Right lobe of liver (tissue), 6 donors: ENCODE data around the gene FNDC3B. TPM values are rescaled to one million over a fixed set of nuclear protein-coding genes. Genes with fewer than 3 reads are reported as not detected.

ENCODE experiments used
- ATAC-seq, 4 donors: fragments of 200-7000 bp; cut with Tn5 transposase; one replicate each; pipeline ENCODE4 v1.9.1; 2020; ENCODE audit warnings: mild to moderate bottlenecking in 4 of 4, moderate library complexity in 4 of 4
- DNase-seq, 3 donors: peaks; one replicate each; pipeline ENCODE4 v3.0.0-alpha.2; 2020
- H3K27ac ChIP-seq, 3 donors: fragments of 200-600 bp; one replicate each; pipeline ENCODE4 v1.8.0; 2022
- H3K27me3 ChIP-seq, 2 donors: fragments of 200-600 bp; one replicate each; pipeline ENCODE4 v1.8.0; 2022
- H3K36me3 ChIP-seq, 4 donors: fragments of 200-600 bp; sonication (generic) in 1 of 4; one replicate each; pipeline versions ENCODE4 v1.5.1 to v1.8.0; 2017 to 2022; ENCODE audit warnings: control low read depth in 1 of 4
- H3K4me1 ChIP-seq, 4 donors: fragments of 200-600 bp; sonication (generic) in 1 of 4; one replicate each; pipeline versions ENCODE4 v1.5.1 to v1.8.0; 2017 to 2022; ENCODE audit warnings: control low read depth in 1 of 4
- H3K4me3 ChIP-seq, 3 donors: fragments of 200-600 bp; one replicate each; pipeline ENCODE4 v1.8.0; 2022
- H3K9me3 ChIP-seq, 4 donors: fragments of 200-600 bp; sonication (generic) in 1 of 4; one replicate each; pipeline versions ENCODE4 v1.5.1 to v1.8.0; 2017 to 2022; ENCODE audit warnings: control low read depth in 1 of 4
- CTCF ChIP-seq, 4 donors: fragments of 200-600 bp in 3 of 4; fragments of 450-650 bp in 1 of 4; IDR thresholded peaks; one replicate each; pipeline versions ENCODE4 v1.5.1 to v1.8.0; 2016 to 2022; ENCODE audit warnings: antibody characterized with exemption in 4 of 4, mild to moderate bottlenecking in 2 of 4
- POLR2A ChIP-seq: fragments of 450-650 bp; IDR thresholded peaks from one replicate; pipeline ENCODE4 v1.6.1; 2017; ENCODE audit warnings: antibody characterized with exemption, mild to moderate bottlenecking
- WGBS: methylation state at CpG from one replicate; pipeline ENCODE4 v1.1.6; 2018; ENCODE audit warnings: low coverage, low lambda C conversion rate; ENCODE audit not compliant: insufficient coverage; ENCODE audit errors: missing lambda C conversion rate; 5-methylcytosine and 5-hydroxymethylcytosine counted together
- intact Hi-C, 2 donors: fragments of 100-400 bp; cut with DNase I; formaldehyde crosslinking; loops; one replicate each; pipeline versions ENCODE4 v1.11.2 to v1.14.1; 2022
- total RNA-seq, 6 experiments: library from RNA; depleted of rRNA in 2 of 6; stranded (reverse); fragments of >200 nt in 2 of 6; fragmentation: NEBNext Ultra II Directional in 3 of 6; extraction: Animal tissue kit (Norgen Biotek cat#: 25700) in 3 of 6; gene quantifications; one replicate each; pipeline versions ENCODE4 v1.1.0 to v1.2.4, GENCODE V29; 2016 to 2023
- donor health status: DM: no; HTN: yes; CAD: no.
- donor health status: DM: no; HTN: no; CAD: no.
- donor health status: DM: no; HTN: no; CAD: no.
- donor health status: DM: no; HTN: yes; CAD: no.
- donor health status: DM: no; HTN: yes; CAD: no.

FNDC3B gene
- total RNA-seq, 6 experiments from 2014 or later = 40.2 to 184 (median 63.5) TPM

- peak; percentile 21 to 48 (median 33) for ATAC-seq
- DNase-seq = peak; percentile 56 to 79 (median 69)
- peaks cover 0 to 70% (median 30%) of the 10 kb centered on the region in 4 donors for H3K4me1 ChIP-seq
- peak overlapping the region; percentile 14 to 75 (median 73) for H3K27ac ChIP-seq
- H3K4me3 ChIP-seq = no peak overlapping the region
- TF ChIP-seq POLR2A = no peak
- no peak for TF ChIP-seq CTCF (IDR thresholded peaks at IDR 0.05)
- no peaks in the 10 kb centered on the region for H3K9me3 ChIP-seq
- 34% methylated on average over 8 of the region's 8 CpGs for WGBS
- H3K27me3 ChIP-seq = no peaks in the 10 kb centered on the region
- H3K36me3 ChIP-seq = no peaks in the 10 kb centered on the region
- intact Hi-C loops = no loop called here
These were observed 116.7 kb downstream of the FNDC3B start for GRCh38 chr3:172155897-172156585.

DNA sequence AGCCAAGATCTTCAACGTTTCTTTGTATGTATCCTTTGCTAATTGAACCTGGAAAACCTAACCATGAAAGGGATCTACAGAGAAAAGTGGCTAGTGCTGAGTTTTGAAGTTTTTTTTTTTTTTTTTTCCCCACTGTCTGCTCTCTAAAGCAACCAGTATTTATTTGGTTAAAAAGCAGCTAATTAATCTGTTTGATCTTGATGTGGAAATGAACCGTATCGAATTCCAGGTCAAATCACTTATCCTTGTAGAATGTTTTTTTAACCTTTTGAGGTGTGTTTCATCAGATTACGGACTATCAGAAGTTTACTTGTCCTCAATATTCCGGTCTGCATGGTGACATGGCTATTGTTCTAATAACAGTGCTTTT, 117.2 kb downstream of the FNDC3B start:
- Histone ChIP-seq H3K36me3 (no peaks in the 10 kb centered on the region), H3K4me3 (no peak overlapping the region), H3K27me3 (no peaks in the 10 kb centered on the region), H3K27ac (peak overlapping the region; percentile 14 to 75 (median 73)), H3K9me3 (no peaks in the 10 kb centered on the region), H3K4me1 (peaks cover 0 to 70% (median 32%) of the 10 kb centered on the region in 4 donors)
- WGBS = 15% methylated on average over 5 of the region's 5 CpGs
- DNase-seq = no peak
- TF ChIP-seq POLR2A = no peak
- TF ChIP-seq CTCF (IDR thresholded peaks at IDR 0.05) = no peak
- intact Hi-C loops = no loop called here
- ATAC-seq = no peak

DNA sequence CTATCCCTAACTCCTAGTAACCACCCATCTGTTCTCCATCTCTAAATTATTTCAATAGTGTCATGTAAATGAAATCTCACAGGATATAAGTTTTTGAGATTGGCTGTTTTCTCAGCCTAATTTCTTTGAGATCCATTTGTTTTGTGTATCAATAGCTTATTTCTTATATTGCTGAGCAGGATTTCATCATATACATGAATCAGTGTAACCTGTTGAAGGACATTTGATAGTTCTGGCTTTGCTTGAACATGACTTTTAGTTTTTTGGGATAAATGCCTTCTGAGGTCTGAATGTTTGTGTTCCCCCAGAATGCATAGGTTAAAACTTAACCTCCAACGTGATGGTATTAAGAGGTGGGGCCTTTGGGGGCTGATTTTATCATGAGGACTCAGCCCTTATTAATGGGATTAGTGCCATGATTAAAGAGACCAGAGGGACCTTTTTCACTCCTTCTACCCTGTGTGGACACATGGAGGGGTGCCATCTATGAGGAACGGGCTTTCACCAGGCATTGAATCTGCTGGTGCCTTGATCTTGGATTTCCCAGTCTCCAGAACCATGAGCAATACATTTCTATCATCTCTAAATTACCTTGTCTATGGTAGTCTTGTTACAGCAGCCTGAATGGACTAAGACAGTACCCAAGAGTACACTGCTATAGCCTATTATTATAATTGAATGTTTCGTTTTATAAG, 118.3 kb downstream of the FNDC3B start:
- Histone ChIP-seq H3K27me3 (no peaks in the 10 kb centered on the region), H3K4me3 (no peak overlapping the region), H3K27ac (peak overlapping the region in 1 of 3 donors; percentile 17), H3K4me1 (peaks cover 0 to 63% (median 29%) of the 10 kb centered on the region in 4 donors), H3K9me3 (no peaks in the 10 kb centered on the region), H3K36me3 (no peaks in the 10 kb centered on the region)
- intact Hi-C loops = no loop called here
- 97% methylated on average over 3 of the region's 3 CpGs for WGBS
- ATAC-seq = no peak
- no peak for TF ChIP-seq POLR2A
- TF ChIP-seq CTCF (IDR thresholded peaks at IDR 0.05) = no peak
- DNase-seq = no peak

DNA sequence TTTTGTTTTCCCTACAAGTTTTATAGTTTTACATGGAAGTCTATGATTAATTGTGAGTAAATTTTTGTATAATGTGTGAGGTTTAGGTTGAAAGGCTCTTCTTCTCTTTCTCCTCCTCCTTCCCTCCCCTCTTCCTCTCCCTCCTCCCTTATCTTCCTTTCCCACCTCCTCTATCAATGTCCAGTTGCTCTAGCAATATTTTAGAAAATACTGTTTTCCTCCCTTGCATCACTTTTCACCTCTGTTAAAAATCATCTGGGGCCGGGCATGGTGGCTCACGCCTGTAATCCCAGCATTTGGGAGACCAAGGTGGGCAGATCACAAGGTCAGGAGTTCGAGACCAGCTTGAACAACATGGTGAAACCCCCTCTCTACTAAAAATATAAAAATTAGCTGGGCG, 119.4 kb downstream of the FNDC3B start:
- ATAC-seq (no peak), DNase-seq (no peak)
- H3K9me3 ChIP-seq = no peaks in the 10 kb centered on the region
- H3K4me3 ChIP-seq = no peak overlapping the region
- H3K27me3 ChIP-seq = no peaks in the 10 kb centered on the region
- no peak for TF ChIP-seq CTCF (IDR thresholded peaks at IDR 0.05)
- TF ChIP-seq POLR2A = no peak
- H3K36me3 ChIP-seq = no peaks in the 10 kb centered on the region
- peaks cover 0 to 55% (median 26%) of the 10 kb centered on the region in 4 donors for H3K4me1 ChIP-seq
- intact Hi-C loops = no loop called here
- peak overlapping the region in 2 of 3 donors; percentile 7 to 89 for H3K27ac ChIP-seq
- WGBS = 97% methylated on average over 4 of the region's 4 CpGs
